GM12878 (cell line): ENCODE measurements around the gene AKT3. TPM values are rescaled to one million over a fixed set of nuclear protein-coding genes. Genes with fewer than 3 reads are reported as not detected.

Experiments used
- ATAC-seq: fragments of 200-7000 bp; cut with Tn5 transposase; 3 replicates; pipeline ENCODE4 v1.9.1; 2020; ENCODE audit warnings: mild to moderate bottlenecking, moderate library complexity
- BruUV-seq: library from RNA; stranded (reverse); fragments of 400-500 nt; replicated peaks from 2 replicates; lab custom pipeline; 2021; lab: Mats Ljungman, UMichigan
- CTCF ChIA-PET: fragments of 300-600 bp; sonication (Branson Sonifier 250); formaldehyde crosslinking; extraction: SDS; loops from one replicate; lab custom pipeline; 2021; ENCODE audit warnings: inconsistent platforms; lab: Yijun Ruan, JAX
- POLR2A ChIA-PET: fragments of 350-600 bp; formaldehyde crosslinking; extraction: SDS; loops from one replicate; lab custom pipeline; 2021; ENCODE audit warnings: inconsistent platforms; lab: Charles Lee
- RAD21 ChIA-PET: fragments of 300-600 bp; sonication (Branson Sonifier 250); formaldehyde crosslinking; loops from one replicate; lab custom pipeline; 2023; ENCODE audit warnings: antibody characterized with exemption; ENCODE audit not compliant: unreplicated experiment; lab: Charles Lee
- SMC1A ChIA-PET: fragments of 300-600 bp; sonication (Branson Sonifier 250); formaldehyde crosslinking; loops from one replicate; lab custom pipeline; 2023; ENCODE audit not compliant: unreplicated experiment, uncharacterized antibody; lab: Charles Lee
- DNase-seq: peaks from one replicate; pipeline ENCODE4 v3.0.0-alpha.2; 2011; ENCODE audit warnings: low read depth, low spot score
- FAIRE-seq: peaks from 3 replicates; lab custom pipeline; 2011; peaks lifted over from hg19 to GRCh38; lab: Jason Lieb, UNC
- H2AFZ ChIP-seq: 2 replicates; pipeline ENCODE4 v1.6.0; 2011; ENCODE audit warnings: low read depth, low read length, control low read depth; ENCODE audit not compliant: control insufficient read depth
- H3K27ac ChIP-seq: 2 replicates; pipeline ENCODE4 v1.5.1; 2011; ENCODE audit warnings: control low read depth; ENCODE audit not compliant: control insufficient read depth, insufficient read depth
- H3K27me3 ChIP-seq, 2 experiments: replicated peaks in 1 of 2; 2 replicates each; pipeline versions ENCODE4 v1.6.0 to v1.6.1; 2011; ENCODE audit warnings: low read length in 1 of 2; ENCODE audit not compliant: control insufficient read depth in 2 of 2, insufficient read depth in 2 of 2
- H3K36me3 ChIP-seq, 2 experiments: 2 replicates each; pipeline ENCODE4 v1.5.1; 2011; ENCODE audit warnings: low read length in 1 of 2; ENCODE audit not compliant: control insufficient read depth in 2 of 2, insufficient read depth in 2 of 2
- H3K4me1 ChIP-seq: 2 replicates; pipeline ENCODE4 v1.6.1; 2011; ENCODE audit warnings: mild to moderate bottlenecking, low read length, moderate library complexity, mixed read lengths; ENCODE audit not compliant: control insufficient read depth, insufficient read depth
- H3K4me2 ChIP-seq: 2 replicates; pipeline ENCODE4 v1.6.0; 2011; ENCODE audit warnings: control low read depth; ENCODE audit not compliant: control insufficient read depth, insufficient read depth
- H3K4me3 ChIP-seq: fragments of 200-600 bp; sonication (generic); 2 replicates; pipeline ENCODE4 v1.5.1; 2016
- H3K79me2 ChIP-seq: 2 replicates; pipeline ENCODE4 v1.6.0; 2011; ENCODE audit warnings: low read length; ENCODE audit not compliant: control insufficient read depth, insufficient read depth
- H3K9ac ChIP-seq: 2 replicates; pipeline ENCODE4 v1.8.0; 2011; ENCODE audit warnings: low read length, control low read depth, mixed read lengths; ENCODE audit not compliant: control insufficient read depth, insufficient read depth
- H3K9me3 ChIP-seq: replicated peaks from 3 replicates; pipeline ENCODE4 v1.5.1; 2011; ENCODE audit warnings: mild to moderate bottlenecking, low read length; ENCODE audit not compliant: control insufficient read depth, insufficient read depth
- H4K20me1 ChIP-seq: 2 replicates; pipeline ENCODE4 v1.6.0; 2011; ENCODE audit not compliant: control insufficient read depth, insufficient read depth
- BHLHE40 ChIP-seq, 2 experiments: fragments of 450-650 bp in 1 of 2; IDR thresholded peaks; 2 replicates each; pipeline ENCODE4 v1.6.1; 2011 to 2017; ENCODE audit warnings: low read depth in 2 of 2, borderline replicate concordance in 1 of 2, improper control_type of control experiment in 1 of 2, low read length in 1 of 2, mild to moderate bottlenecking in 1 of 2
- CREB1 ChIP-seq: IDR thresholded peaks from 2 replicates; pipeline ENCODE4 v1.6.1; 2012; ENCODE audit warnings: low read depth, mild to moderate bottlenecking, inconsistent platforms
- FOXM1 ChIP-seq: IDR thresholded peaks from 2 replicates; pipeline ENCODE4 v1.6.1; 2012; ENCODE audit warnings: low read depth, mild to moderate bottlenecking, inconsistent platforms, low read length, moderate library complexity
- GATAD2B ChIP-seq: fragments of 450-650 bp; conservative IDR thresholded peaks from 2 replicates; pipeline ENCODE4 v1.6.1; 2017; ENCODE audit warnings: low read depth, mild to moderate bottlenecking, moderate library complexity
- IRF5 ChIP-seq: fragments of 450-650 bp; IDR thresholded peaks from 2 replicates; pipeline ENCODE4 v1.6.1; 2017; ENCODE audit warnings: borderline replicate concordance
- MTA2 ChIP-seq: fragments of 450-650 bp; IDR thresholded peaks from 2 replicates; pipeline ENCODE4 v1.6.1; 2016; ENCODE audit warnings: low read depth, mild to moderate bottlenecking, moderate library complexity
- NR2C1 ChIP-seq: fragments of 450-650 bp; IDR thresholded peaks from 2 replicates; pipeline ENCODE4 v1.6.1; 2017; ENCODE audit warnings: antibody characterized with exemption, mild to moderate bottlenecking, moderate library complexity
- NRF1 ChIP-seq: conservative IDR thresholded peaks from 2 replicates; pipeline ENCODE4 v1.6.1; 2011; ENCODE audit warnings: mild to moderate bottlenecking, low read depth, low read length, improper control_type of control experiment
- PML ChIP-seq: IDR thresholded peaks from 2 replicates; pipeline ENCODE4 v1.6.1; 2012; ENCODE audit warnings: low read length, inconsistent platforms
- POLR2A ChIP-seq: IDR thresholded peaks from 2 replicates; pipeline ENCODE4 v1.6.1; 2011; ENCODE audit warnings: low read depth, mild to moderate bottlenecking, low read length
- SUPT20H ChIP-seq: IDR thresholded peaks from 2 replicates; pipeline ENCODE4 v1.6.1; 2011; ENCODE audit warnings: low read depth, mild to moderate bottlenecking, low read length, moderate library complexity, borderline replicate concordance; ENCODE audit not compliant: control insufficient read depth
- USF1 ChIP-seq: IDR thresholded peaks from 2 replicates; pipeline ENCODE4 v1.6.1; 2011; ENCODE audit warnings: borderline replicate concordance, low read depth, mild to moderate bottlenecking, moderate library complexity, mixed read lengths, low read length; ENCODE audit not compliant: insufficient read depth; ENCODE audit errors: extremely low read length
- YY1 ChIP-seq: IDR thresholded peaks from 2 replicates; pipeline ENCODE4 v1.6.1; 2011; ENCODE audit warnings: low read depth, mild to moderate bottlenecking, low read length
- ZNF207 ChIP-seq: fragments of 450-650 bp; IDR thresholded peaks from 2 replicates; pipeline ENCODE4 v1.6.1; 2014; ENCODE audit warnings: antibody characterized with exemption, mild to moderate bottlenecking, borderline replicate concordance
- WGBS: methylation state at CpG from one replicate; pipeline ENCODE4 v1.1.6; 2016; ENCODE audit warnings: low lambda C conversion rate; ENCODE audit not compliant: insufficient replicate concordance, insufficient coverage; ENCODE audit errors: missing lambda C conversion rate; 5-methylcytosine and 5-hydroxymethylcytosine counted together
- in situ Hi-C: fragments of 300-500 bp; cut with MboI; formaldehyde crosslinking; loops from 9 replicates; pipeline ENCODE4 v1.14.3; 2018; ENCODE audit warnings: mixed read lengths
- intact Hi-C: fragments of 100-400 bp; cut with micrococcal nuclease; formaldehyde crosslinking; loops from one replicate; pipeline ENCODE4 v1.14.2; 2022; ENCODE audit not compliant: unreplicated experiment
- polyA plus RNA-seq, 11 experiments: library from polyadenylated mRNA; depleted of rRNA in 4 of 11; unstranded in 6 of 11; stranded (reverse) in 5 of 11; fragments of >200 nt; fragmentation: Nextera tagmentation in 4 of 11; fragmentation: Illumina TruSeq in 1 of 11; extraction: Ambion mirVana in 4 of 11; extraction: Trizol in 1 of 11; gene quantifications; 1 replicate in 1 of 11; 2 replicates in 10 of 11; pipeline versions ENCODE4 v1.2.1 to v1.2.3, GENCODE V29; 2011 to 2016; ENCODE audit warnings: inconsistent platforms in 2 of 11, missing spikeins in 2 of 11, low read depth in 1 of 11
- total RNA-seq, 4 experiments: library from RNA; depleted of rRNA in 3 of 4; stranded (reverse); fragments of >200 nt in 3 of 4; fragmentation: Illumina TruSeq in 1 of 4; extraction: Trizol in 1 of 4; gene quantifications; 2 replicates each; pipeline versions ENCODE4 v1.2.1 to v1.2.3, GENCODE V29; 2013 to 2021

AKT3 gene
- total and polyA plus RNA-seq, 10 of the 15 experiments (the other 5 are each of a cell fraction or from before 2014, with no cell fraction given), result 0.03 to 0.56 (median 0.19) TPM

GRCh38 chr1:243620096-243620495, 229.9 kb downstream of the AKT3 start:
- WGBS, result no CpG with 5 or more reads among the region's 3 CpGs
- no peaks in the 10 kb centered on the region for H3K27me3 ChIP-seq
- DNase-seq (no peak), ATAC-seq (no peak), FAIRE-seq (no peak)
- ChIA-PET SMC1A (no interaction called here), RAD21 (no interaction called here), CTCF (no interaction called here), POLR2A (no interaction called here)
- intact Hi-C loops (no loop called here), in situ Hi-C loops (no loop called here)
- H2AFZ ChIP-seq, result no peak overlapping the region
- H3K79me2 ChIP-seq, result no peaks in the 10 kb centered on the region
- H3K4me1 ChIP-seq, result no peaks in the 10 kb centered on the region
- H4K20me1 ChIP-seq, result no peaks in the 10 kb centered on the region
- H3K36me3 ChIP-seq, result no peaks in the 10 kb centered on the region
- no peak overlapping the region for H3K4me2 ChIP-seq
- no peak overlapping the region for H3K4me3 ChIP-seq
- BruUV-seq, result no TSS peak
- no peak overlapping the region for H3K27ac ChIP-seq
- TF ChIP-seq USF1, result no peak
- no peak for TF ChIP-seq ZNF207
- no peak for TF ChIP-seq NRF1
- no peak for TF ChIP-seq FOXM1
- TF ChIP-seq YY1, result no peak
- no peak for TF ChIP-seq MTA2
- no peak for TF ChIP-seq PML
- no peak for TF ChIP-seq IRF5
- TF ChIP-seq BHLHE40 (IDR thresholded peaks at IDR 0.05; ENCODE audit: borderline replicate concordance in 1 of 2, low read depth in 2 of 2, low read length in 1 of 2), result no peak
- no peak for TF ChIP-seq SUPT20H
- TF ChIP-seq NR2C1, result no peak
- TF ChIP-seq CREB1, result no peak
- no peak for TF ChIP-seq POLR2A
- TF ChIP-seq GATAD2B, result no peak
- no peak overlapping the region for H3K9ac ChIP-seq
- H3K9me3 ChIP-seq, result peaks cover 12% of the 10 kb centered on the region; the same call in 2 of the 3 replicates
